ENCODE results near the gene FHIT. TPM values are rescaled to one million over a fixed set of nuclear protein-coding genes. Genes with fewer than 3 reads are reported as not detected.

Gene FHIT
- polyA plus RNA-seq, 1 donor, result 5.5 TPM

GRCh38 chr3:60603860-60604259 is 647.4 kb downstream of the FHIT start:
- DNase-seq, result no peak

GRCh38 chr3:60600848-60601247 is 650.4 kb downstream of the FHIT start:
- DNase-seq, result no peak

- DNase-seq, result no peak
These were observed 651.7 kb downstream of the FHIT start for GRCh38 chr3:60599586-60599985.

GRCh38 chr3:60598671-60599070 is 652.6 kb downstream of the FHIT start:
- no peak for DNase-seq

- peak; percentile 87 for DNase-seq
These were observed 657.2 kb downstream of the FHIT start for GRCh38 chr3:60594025-60594424.

GRCh38 chr3:60591267-60591666 is 660.0 kb downstream of the FHIT start:
- no peak for DNase-seq

- no peak for DNase-seq
These were observed 662.4 kb downstream of the FHIT start for GRCh38 chr3:60588806-60589205.

GRCh38 chr3:60585918-60586317 is 665.3 kb downstream of the FHIT start:
- DNase-seq, result no peak

GRCh38 chr3:60584250-60584649 is 667.0 kb downstream of the FHIT start:
- no peak for DNase-seq

- DNase-seq, result peak; percentile 18
These were observed 669.0 kb downstream of the FHIT start for GRCh38 chr3:60582288-60582687.

GRCh38 chr3:60580809-60581208 is 670.4 kb downstream of the FHIT start:
- no peak for DNase-seq

GRCh38 chr3:60579734-60580133 is 671.5 kb downstream of the FHIT start:
- DNase-seq, result no peak

GRCh38 chr3:60578936-60579335 is 672.3 kb downstream of the FHIT start:
- no peak for DNase-seq

- DNase-seq, result no peak
These were observed 673.7 kb downstream of the FHIT start for GRCh38 chr3:60577601-60578000.

- no peak for DNase-seq
These were observed 675.5 kb downstream of the FHIT start for GRCh38 chr3:60575718-60576272.

- DNase-seq, result no peak
These were observed 677.0 kb downstream of the FHIT start for GRCh38 chr3:60574046-60574769.

- DNase-seq, result no peak
These were observed 677.8 kb downstream of the FHIT start for GRCh38 chr3:60573494-60573893.

GRCh38 chr3:60571511-60571910 is 679.7 kb downstream of the FHIT start:
- DNase-seq, result no peak

GRCh38 chr3:60557122-60557521 is 694.1 kb downstream of the FHIT start:
- no peak for DNase-seq

- no peak for DNase-seq
These were observed 695.4 kb downstream of the FHIT start for GRCh38 chr3:60555686-60556354.

GRCh38 chr3:60553144-60553543 is 698.1 kb downstream of the FHIT start:
- DNase-seq, result no peak

- DNase-seq, result no peak
These were observed 698.7 kb downstream of the FHIT start for GRCh38 chr3:60552581-60552980.

- DNase-seq, result no peak
These were observed 699.6 kb downstream of the FHIT start for GRCh38 chr3:60551455-60552209.
